Gastroesophageal sphincter (tissue), 4 donors: ENCODE measurements around the gene OR11G2. TPM values are rescaled to one million over a fixed set of nuclear protein-coding genes. Genes with fewer than 3 reads are reported as not detected.
"Not testable (repeated sequence)": the region's sequence is repeated elsewhere in the genome, so short reads cannot be mapped to it uniquely, and the experiment has no call there.

Source experiments
- ATAC-seq: fragments of 150-250 bp; one replicate; pipeline ENCODE4 v1.9.1; 2016; ENCODE audit warnings: mild to moderate bottlenecking, moderate library complexity
- H3K27ac ChIP-seq, 4 donors: fragments of 200-600 bp; sonication (generic) in 3 of 4; 1 replicate in 3 of 4; 2 replicates in 1 of 4; pipeline ENCODE4 v1.5.1; 2016 to 2019
- H3K27me3 ChIP-seq: fragments of 200-600 bp; sonication (generic); one replicate; pipeline ENCODE4 v1.5.1; 2019
- H3K36me3 ChIP-seq, 2 donors: fragments of 200-600 bp; sonication (generic); one replicate each; pipeline ENCODE4 v1.5.1; 2019; ENCODE audit warnings: control low read depth in 1 of 2
- H3K4me1 ChIP-seq, 3 donors: fragments of 200-600 bp; sonication (generic); 1 replicate in 2 of 3; 2 replicates in 1 of 3; pipeline ENCODE4 v1.5.1; 2016 to 2019; ENCODE audit warnings: control low read depth in 2 of 3
- H3K4me3 ChIP-seq, 2 donors: fragments of 200-600 bp; sonication (generic); one replicate each; pipeline ENCODE4 v1.5.1; 2019; ENCODE audit warnings: mild to moderate bottlenecking in 1 of 2, moderate library complexity in 1 of 2
- H3K9me3 ChIP-seq, 3 donors: fragments of 200-600 bp; sonication (generic); one replicate each; pipeline ENCODE4 v1.5.1; 2017 to 2019; ENCODE audit warnings: control low read depth in 2 of 3
- CTCF ChIP-seq, 4 experiments: fragments of 200-600 bp in 2 of 4; fragments of 450-650 bp in 2 of 4; sonication (generic) in 1 of 4; IDR thresholded peaks; one replicate each; pipeline ENCODE4 v1.5.1; 2017 to 2019; ENCODE audit warnings: antibody characterized with exemption in 4 of 4, mild to moderate bottlenecking in 2 of 4, moderate library complexity in 2 of 4
- EP300 ChIP-seq: sonication (generic); formaldehyde crosslinking; IDR thresholded peaks from one replicate; pipeline ENCODE4 v1.6.1; 2017; ENCODE audit warnings: antibody characterized with exemption, mild to moderate bottlenecking
- POLR2A ChIP-seq, 2 donors: fragments of 450-650 bp; IDR thresholded peaks; one replicate each; pipeline ENCODE4 v1.6.1; 2017; ENCODE audit warnings: antibody characterized with exemption in 2 of 2, mild to moderate bottlenecking in 2 of 2, moderate library complexity in 1 of 2
- POLR2AphosphoS5 ChIP-seq: sonication (generic); formaldehyde crosslinking; IDR thresholded peaks from one replicate; pipeline ENCODE4 v1.6.1; 2017; ENCODE audit warnings: antibody characterized with exemption
- WGBS, 2 donors: methylation state at CpG; one replicate each; pipeline ENCODE4 v1.1.5; 2018; ENCODE audit warnings: low coverage in 1 of 2; 5-methylcytosine and 5-hydroxymethylcytosine counted together
- total RNA-seq, 4 donors: library from RNA; depleted of rRNA; stranded (reverse); fragments of >200 nt; gene quantifications; one replicate each; pipeline ENCODE4 v1.1.0, GENCODE V29; 2016

OR11G2 gene
- total RNA-seq, 4 donors from 2014 or later: not detected

GRCh38 chr14:20184181-20184580 is 6.5 kb upstream of the OR11G2 start:
- TF ChIP-seq CTCF (IDR thresholded peaks at IDR 0.05) (no peak), POLR2A (IDR thresholded peaks at IDR 0.05) (no peak), POLR2AphosphoS5 (no peak), EP300 (no peak)
- Histone ChIP-seq H3K4me3 (no peak overlapping the region), H3K27ac (no peak overlapping the region), H3K9me3 (no peaks in the 10 kb centered on the region), H3K36me3 (no peaks in the 10 kb centered on the region), H3K27me3 (peaks cover 6% of the 10 kb centered on the region), H3K4me1 (no peaks in the 10 kb centered on the region)
- 56 to 65% methylated on average over 4 to 5 of the region's 5 CpGs for WGBS, 2 donors
- ATAC-seq: no peak

- TF ChIP-seq CTCF (IDR thresholded peaks at IDR 0.05): no peak
- TF ChIP-seq EP300: no peak
- TF ChIP-seq POLR2AphosphoS5: no peak
- TF ChIP-seq POLR2A (IDR thresholded peaks at IDR 0.05): no peak
- ATAC-seq: no peak
- Histone ChIP-seq H3K36me3 (no peaks in the 10 kb centered on the region), H3K4me3 (no peak overlapping the region), H3K27me3 (peaks cover 19% of the 10 kb centered on the region), H3K4me1 (no peaks in the 10 kb centered on the region), H3K9me3 (no peaks in the 10 kb centered on the region), H3K27ac (no peak overlapping the region)
- WGBS, 2 donors: 62 to 70% methylated on average over 2 to 3 of the region's 3 CpGs
Observed at GRCh38 chr14:20191396-20191795, 700 bp downstream of the OR11G2 start.

- no peak overlapping the region for H3K4me3 ChIP-seq
- no peak for ATAC-seq
- no peaks in the 10 kb centered on the region for H3K9me3 ChIP-seq
- H3K36me3 ChIP-seq: no peaks in the 10 kb centered on the region
- TF ChIP-seq POLR2A (IDR thresholded peaks at IDR 0.05) (no peak), EP300 (no peak), CTCF (IDR thresholded peaks at IDR 0.05) (no peak), POLR2AphosphoS5 (no peak)
- H3K27me3 ChIP-seq: peaks cover 21% of the 10 kb centered on the region
- H3K4me1 ChIP-seq: no peaks in the 10 kb centered on the region
- H3K27ac ChIP-seq: no peak overlapping the region
Observed at GRCh38 chr14:20194101-20194500, 3.4 kb downstream of the OR11G2 start.

- H3K27ac ChIP-seq, H3K36me3 ChIP-seq, ATAC-seq, H3K9me3 ChIP-seq, H3K4me3 ChIP-seq, H3K4me1 ChIP-seq: not testable (repeated sequence)
- 41 to 68% methylated on average over 4 of the region's 6 CpGs for WGBS, 2 donors
- H3K27me3 ChIP-seq: peaks cover 30% of the 10 kb centered on the region
Observed at GRCh38 chr14:20195170-20195569, 4.5 kb downstream of the OR11G2 start.

GRCh38 chr14:20195911-20196310 is 5.2 kb downstream of the OR11G2 start:
- Histone ChIP-seq H3K27me3 (peaks cover 30% of the 10 kb centered on the region), H3K4me1 (no peaks in the 10 kb centered on the region), H3K36me3 (no peaks in the 10 kb centered on the region), H3K27ac (no peak overlapping the region), H3K4me3 (no peak overlapping the region), H3K9me3 (no peaks in the 10 kb centered on the region)
- WGBS, 2 donors: 39 to 61% methylated on average over 2 of the region's 2 CpGs
- ATAC-seq: no peak
- TF ChIP-seq POLR2AphosphoS5 (no peak), EP300 (no peak), CTCF (IDR thresholded peaks at IDR 0.05) (no peak)

GRCh38 chr14:20197459-20197858 is 6.8 kb downstream of the OR11G2 start:
- no peaks in the 10 kb centered on the region for H3K9me3 ChIP-seq
- no peak for ATAC-seq
- H3K36me3 ChIP-seq: no peaks in the 10 kb centered on the region
- 79 to 87% methylated on average over 5 of the region's 6 CpGs for WGBS, 2 donors
- H3K4me1 ChIP-seq: no peaks in the 10 kb centered on the region
- H3K4me3 ChIP-seq: no peak overlapping the region
- H3K27ac ChIP-seq: no peak overlapping the region
- no peak for TF ChIP-seq EP300
- TF ChIP-seq POLR2A (IDR thresholded peaks at IDR 0.05): no peak
- no peak for TF ChIP-seq POLR2AphosphoS5
- no peak for TF ChIP-seq CTCF (IDR thresholded peaks at IDR 0.05)
- H3K27me3 ChIP-seq: peaks cover 22% of the 10 kb centered on the region
